ENCODE measurements around the gene KLHL40.
A peak's percentile ranks its signal among the peaks of the same experiment; 100 is the strongest.

KLHL40 gene

GRCh38 chr3:42690766-42691680 lies 5.7 kb downstream of the KLHL40 start:
- DNase-seq, result no peak

GRCh38 chr3:42691816-42692666 lies 6.7 kb downstream of the KLHL40 start:
- DNase-seq, result no peak

GRCh38 chr3:42692667-42693529 lies 7.6 kb downstream of the KLHL40 start:
- no peak for DNase-seq

- DNase-seq, result no peak
Observed at GRCh38 chr3:42693530-42693930, 8.2 kb downstream of the KLHL40 start.

- DNase-seq, result no peak
Observed at GRCh38 chr3:42694366-42694765, 9.0 kb downstream of the KLHL40 start.

- no peak for DNase-seq
Observed at GRCh38 chr3:42696356-42697288, 11.3 kb downstream of the KLHL40 start.

GRCh38 chr3:42697289-42698051 lies 12.1 kb downstream of the KLHL40 start:
- DNase-seq, result no peak

GRCh38 chr3:42698216-42698910 lies 13.0 kb downstream of the KLHL40 start:
- DNase-seq, result no peak

- no peak for DNase-seq
Observed at GRCh38 chr3:42698911-42699230, 13.5 kb downstream of the KLHL40 start.

- no peak for DNase-seq
Observed at GRCh38 chr3:42699511-42699971, 14.2 kb downstream of the KLHL40 start.

GRCh38 chr3:42700366-42701288 lies 15.3 kb downstream of the KLHL40 start:
- no peak for DNase-seq

GRCh38 chr3:42701371-42702065 lies 16.2 kb downstream of the KLHL40 start:
- peak; percentile 56 for DNase-seq

- no peak for DNase-seq
Observed at GRCh38 chr3:42702066-42702951, 17.0 kb downstream of the KLHL40 start, which contains the start of gene HHATL. Gene HHATL (minus strand): TSS chr3:42702798. CDS start chr3:42700826, 1,972 bp downstream.

- no peak for DNase-seq
Observed at GRCh38 chr3:42702982-42703694, 17.8 kb downstream of the KLHL40 start.

GRCh38 chr3:42703695-42704025 lies 18.3 kb downstream of the KLHL40 start:
- no peak for DNase-seq

GRCh38 chr3:42704136-42704841 lies 19.0 kb downstream of the KLHL40 start:
- no peak for DNase-seq

Data from stimulated activated CD4-positive, alpha-beta T cell treated with anti-CD3 and anti-CD28 coated beads, Interleukin-4, amount 100 ng/mL, for 24 hours (primary cell).